NB4 (cell line): Measurements from ENCODE around the gene WASF3.
"Not testable (repeated sequence)": the region's sequence is repeated elsewhere in the genome, so short reads cannot be mapped to it uniquely, and the experiment has no call there.

Experiments
- CTCF ChIP-seq: IDR thresholded peaks from one replicate; pipeline ENCODE4 v1.5.1; 2012; ENCODE audit warnings: low read depth, low read length
- POLR2A ChIP-seq: IDR thresholded peaks from 2 replicates; pipeline ENCODE4 v1.6.1; 2011; ENCODE audit warnings: mild to moderate bottlenecking; ENCODE audit not compliant: insufficient read length; ENCODE audit errors: extremely low read depth

GRCh38 chr13:26723620-26724019 is 166.1 kb downstream of the WASF3 start:
- not testable (repeated sequence) for TF ChIP-seq POLR2A, CTCF
